B cell (primary cell): Measurements from ENCODE around the gene ANKRD23. TPM values are rescaled to one million over a fixed set of nuclear protein-coding genes. Genes with fewer than 3 reads are reported as not detected.

Experiments used
- ATAC-seq: fragments of 200-7000 bp; cut with Tn5 transposase; one replicate; pipeline ENCODE4 v1.10.0; 2021; ENCODE audit warnings: low read depth, mild to moderate bottlenecking, moderate number of reproducible peaks, moderate library complexity
- CTCF ChIA-PET: fragments of 350-600 bp; sonication (Branson Sonifier 250); formaldehyde crosslinking; loops from one replicate; lab custom pipeline; 2021; ENCODE audit warnings: antibody characterized with exemption, inconsistent platforms; lab: Charles Lee
- POLR2A ChIA-PET: fragments of 350-600 bp; sonication (Branson Sonifier 250); formaldehyde crosslinking; loops from one replicate; lab custom pipeline; 2021; ENCODE audit warnings: antibody characterized with exemption; lab: Charles Lee
- DNase-seq: peaks from one replicate; pipeline ENCODE4 v3.0.0; 2013
- H2AFZ ChIP-seq: 2 replicates; pipeline ENCODE4 v1.6.1; 2012; ENCODE audit warnings: mild to moderate bottlenecking, low read depth, low read length; ENCODE audit not compliant: insufficient read depth, poor library complexity, severe bottlenecking
- H3K27ac ChIP-seq, 2 donors: 1 replicate in 1 of 2; 2 replicates in 1 of 2; pipeline ENCODE4 v1.5.1; 2012 to 2013; ENCODE audit warnings: low read length in 2 of 2, mild to moderate bottlenecking in 2 of 2, moderate library complexity in 1 of 2
- H3K27me3 ChIP-seq, 4 experiments: fragments of 200-600 bp in 1 of 4; sonication (generic) in 1 of 4; replicated peaks in 1 of 4; 1 replicate in 2 of 4; 2 replicates in 2 of 4; pipeline versions ENCODE4 v1.6.1 to v1.7.0; 2013 to 2016; ENCODE audit warnings: low read length in 3 of 4, mild to moderate bottlenecking in 2 of 4, mixed read lengths in 1 of 4, moderate library complexity in 1 of 4; ENCODE audit not compliant: insufficient read depth in 4 of 4, control insufficient read depth in 3 of 4; ENCODE audit errors: control extremely low read depth in 1 of 4
- H3K36me3 ChIP-seq, 2 experiments: replicated peaks in 1 of 2; 1 replicate in 1 of 2; 2 replicates in 1 of 2; pipeline versions ENCODE4 v1.6.1 to v1.7.1; 2013; ENCODE audit warnings: low read length in 1 of 2; ENCODE audit not compliant: insufficient read depth in 2 of 2, control insufficient read depth in 1 of 2; ENCODE audit errors: control extremely low read depth in 1 of 2, extremely low read depth in 1 of 2
- H3K4me1 ChIP-seq, 2 donors: fragments of 200-600 bp in 1 of 2; sonication (generic) in 1 of 2; 1 replicate in 1 of 2; 2 replicates in 1 of 2; pipeline versions ENCODE4 v1.5.1 to v1.6.1; 2013 to 2017; ENCODE audit warnings: low read length in 2 of 2; ENCODE audit not compliant: control insufficient read depth in 2 of 2, insufficient read depth in 2 of 2
- H3K4me2 ChIP-seq: replicated peaks from 2 replicates; pipeline ENCODE3; 2012; ENCODE audit warnings: mild to moderate bottlenecking, low read depth, low read length; ENCODE audit not compliant: poor library complexity, severe bottlenecking
- H3K4me3 ChIP-seq, 5 experiments: fragments of 200-600 bp in 1 of 5; sonication (generic) in 1 of 5; 1 replicate in 3 of 5; 2 replicates in 2 of 5; pipeline versions ENCODE4 v1.5.1 to v1.7.0; 2011 to 2016; ENCODE audit warnings: low read length in 4 of 5, mild to moderate bottlenecking in 4 of 5, low read depth in 2 of 5, control low read depth in 1 of 5, moderate library complexity in 1 of 5; ENCODE audit not compliant: insufficient read depth in 1 of 5; ENCODE audit errors: control extremely low read depth in 1 of 5, extremely low read depth in 1 of 5
- H3K79me2 ChIP-seq: fragments of 200-600 bp; sonication (generic); one replicate; pipeline ENCODE4 v1.6.0; 2016; ENCODE audit warnings: low read length; ENCODE audit not compliant: control insufficient read depth, insufficient read depth
- H3K9ac ChIP-seq: fragments of 200-600 bp; sonication (generic); 2 replicates; pipeline ENCODE4 v1.6.1; 2017; ENCODE audit warnings: mild to moderate bottlenecking, low read length, moderate library complexity
- H3K9me3 ChIP-seq, 3 donors: one replicate each; pipeline versions ENCODE4 v1.6.1 to v1.7.1; 2013; ENCODE audit warnings: low read length in 2 of 3; ENCODE audit not compliant: control insufficient read depth in 2 of 3, insufficient read depth in 1 of 3; ENCODE audit errors: control extremely low read depth in 1 of 3
- H4K20me1 ChIP-seq: 2 replicates; pipeline ENCODE4 v1.6.0; 2012; ENCODE audit warnings: mild to moderate bottlenecking, low read length; ENCODE audit not compliant: insufficient read depth, control insufficient read depth, poor library complexity, severe bottlenecking
- H3K27ac Mint-ChIP-seq: one replicate; pipeline ENCODE4 v1.8.0; 2021; ENCODE audit warnings: mixed read lengths
- H3K27me3 Mint-ChIP-seq: one replicate; pipeline ENCODE4 v1.8.0; 2021; ENCODE audit warnings: mixed read lengths
- H3K4me1 Mint-ChIP-seq: one replicate; pipeline ENCODE4 v1.8.0; 2021; ENCODE audit warnings: mixed read lengths
- H3K4me3 Mint-ChIP-seq: one replicate; pipeline ENCODE4 v1.8.0; 2021; ENCODE audit warnings: mixed read lengths
- H3K9me3 Mint-ChIP-seq: one replicate; pipeline ENCODE4 v1.8.0; 2022; ENCODE audit warnings: mixed read lengths; ENCODE audit not compliant: insufficient read depth
- CTCF ChIP-seq: fragments of 200-600 bp; IDR thresholded peaks from one replicate; pipeline ENCODE4 v1.8.0; 2022; ENCODE audit warnings: antibody characterized with exemption, mild to moderate bottlenecking
- EZH2 ChIP-seq: IDR thresholded peaks from 2 replicates; pipeline ENCODE4 v1.6.1; 2012; ENCODE audit warnings: borderline replicate concordance, low read depth, mild to moderate bottlenecking, moderate library complexity, low read length; ENCODE audit not compliant: insufficient read depth, poor library complexity, severe bottlenecking
- WGBS: methylation state at CpG from one replicate; pipeline ENCODE4 v1.1.5; 2013; ENCODE audit warnings: missing lambda C conversion rate; ENCODE audit not compliant: insufficient coverage; 5-methylcytosine and 5-hydroxymethylcytosine counted together
- intact Hi-C: fragments of 100-400 bp; cut with micrococcal nuclease; formaldehyde crosslinking; loops from one replicate; pipeline ENCODE4 v1.10.0; 2022
- polyA plus RNA-seq: library from polyadenylated mRNA; depleted of rRNA; stranded (reverse); fragments of >200 nt; gene quantifications from 2 replicates; pipeline ENCODE4 v1.2.3, GENCODE V29; 2012
- total RNA-seq, 2 donors: library from RNA; stranded (reverse); fragments of 120-200 nt in 1 of 2; gene quantifications; 1 replicate in 1 of 2; 2 replicates in 1 of 2; pipeline versions ENCODE4 v1.2.3 to v1.2.4, GENCODE V29; 2013 to 2022

The ANKRD23 gene
- total and polyA plus RNA-seq, 2 donors (not counting 1 experiment from before 2014, with no cell fraction given): 8.8 to 11.3 TPM

- no peaks in the 10 kb centered on the region for H3K36me3 ChIP-seq
- no peak overlapping the region for H3K4me3 ChIP-seq
- H3K27ac ChIP-seq: no peak overlapping the region
- Mint-ChIP-seq H3K27me3 (peaks cover 4% of the 10 kb centered on the region), H3K4me1 (peaks cover 7% of the 10 kb centered on the region), H3K4me3 (no peak overlapping the region), H3K27ac (no peak overlapping the region), H3K9me3 (no peaks in the 10 kb centered on the region)
- H3K4me2 ChIP-seq: no peak overlapping the region
- POLR2A ChIA-PET: no interaction called here
- 89% methylated on average over 8 of the region's 8 CpGs for WGBS
- no peak overlapping the region for H3K9ac ChIP-seq
- CTCF ChIA-PET: no interaction called here
- H3K9me3 ChIP-seq: no peaks in the 10 kb centered on the region
- peaks cover 0 to 13% (median 0%) of the 10 kb centered on the region in 4 experiments for H3K27me3 ChIP-seq
- TF ChIP-seq EZH2: no peak
- no peak for TF ChIP-seq CTCF
- no peak overlapping the region for H2AFZ ChIP-seq
- intact Hi-C loops: no loop called here
- H3K4me1 ChIP-seq: peaks cover 5 to 8% of the 10 kb centered on the region in 2 donors
- no peak for DNase-seq
- no peak for ATAC-seq
- H3K79me2 ChIP-seq: no peaks in the 10 kb centered on the region
- H4K20me1 ChIP-seq: no peaks in the 10 kb centered on the region
Measured at GRCh38 chr2:96882906-96883305, 39.1 kb upstream of the ANKRD23 start.

- no peak overlapping the region for H2AFZ ChIP-seq
- no peak overlapping the region for H3K4me3 Mint-ChIP-seq
- H3K27ac ChIP-seq: no peak overlapping the region
- H3K4me1 Mint-ChIP-seq: peaks cover 2% of the 10 kb centered on the region
- no peak overlapping the region for H3K9ac ChIP-seq
- H3K27ac Mint-ChIP-seq: no peak overlapping the region
- H3K9me3 Mint-ChIP-seq: no peaks in the 10 kb centered on the region
- no peak overlapping the region for H3K4me3 ChIP-seq
- H3K79me2 ChIP-seq: no peaks in the 10 kb centered on the region
- H3K27me3 ChIP-seq: peaks cover 0 to 13% (median 0%) of the 10 kb centered on the region in 4 experiments
- H3K9me3 ChIP-seq: no peaks in the 10 kb centered on the region
- no peak for ATAC-seq
- H4K20me1 ChIP-seq: no peaks in the 10 kb centered on the region
- no peak overlapping the region for H3K4me2 ChIP-seq
- peaks cover 0 to 2% of the 10 kb centered on the region in 2 donors for H3K4me1 ChIP-seq
- 74% methylated on average over 12 of the region's 12 CpGs for WGBS
- ChIA-PET CTCF (no interaction called here), POLR2A (no interaction called here)
- no peak for TF ChIP-seq EZH2
- no peak for TF ChIP-seq CTCF
- DNase-seq: no peak
- H3K36me3 ChIP-seq: no peaks in the 10 kb centered on the region
- peaks cover 4% of the 10 kb centered on the region for H3K27me3 Mint-ChIP-seq
- intact Hi-C loops: no loop called here
Measured at GRCh38 chr2:96882230-96882629, 38.4 kb upstream of the ANKRD23 start.
